Stimulated activated CD4-positive, alpha-beta T cell treated with anti-CD3 and anti-CD28 coated beads, Interleukin-2, amount 100 ng/mL, for 4 hours (primary cell): Measurements from ENCODE around the gene MOB2.
"Not testable (repeated sequence)": the region's sequence is repeated elsewhere in the genome, so short reads cannot be mapped to it uniquely, and the experiment has no call there.

Experiments used
- DNase-seq: peaks from one replicate; pipeline ENCODE4 v3.0.0-alpha.2; 2020; ENCODE audit warnings: low read depth

The MOB2 gene

DNA sequence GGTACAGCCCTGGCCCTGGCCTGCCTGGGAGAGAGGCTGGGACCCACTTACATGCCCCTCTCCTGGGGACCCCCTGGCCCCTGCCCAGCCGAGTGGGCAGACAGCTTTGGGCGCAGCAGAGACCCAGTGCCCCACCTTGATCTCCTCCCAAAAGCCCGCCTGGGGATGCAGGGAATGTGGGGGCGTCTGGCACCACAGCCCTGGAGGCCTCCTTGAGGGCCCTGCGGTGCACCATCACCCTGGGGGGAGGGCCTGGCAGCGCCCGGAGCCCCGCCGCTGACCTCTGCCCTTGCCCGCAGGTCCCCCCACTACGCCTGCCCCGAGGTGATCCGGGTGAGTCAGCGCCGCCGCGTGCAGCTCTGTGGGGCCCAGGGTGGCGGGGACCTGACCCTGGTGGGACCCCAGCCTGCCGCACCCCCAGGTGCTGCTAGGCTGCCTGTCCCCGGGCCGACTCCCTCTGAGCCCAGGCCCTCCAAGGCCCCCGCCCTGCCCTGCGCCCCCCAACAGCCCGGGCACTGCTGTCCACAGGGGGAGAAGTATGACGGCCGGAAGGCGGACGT is 43.7 kb downstream of the MOB2 start:
- DNase-seq = no peak

DNA sequence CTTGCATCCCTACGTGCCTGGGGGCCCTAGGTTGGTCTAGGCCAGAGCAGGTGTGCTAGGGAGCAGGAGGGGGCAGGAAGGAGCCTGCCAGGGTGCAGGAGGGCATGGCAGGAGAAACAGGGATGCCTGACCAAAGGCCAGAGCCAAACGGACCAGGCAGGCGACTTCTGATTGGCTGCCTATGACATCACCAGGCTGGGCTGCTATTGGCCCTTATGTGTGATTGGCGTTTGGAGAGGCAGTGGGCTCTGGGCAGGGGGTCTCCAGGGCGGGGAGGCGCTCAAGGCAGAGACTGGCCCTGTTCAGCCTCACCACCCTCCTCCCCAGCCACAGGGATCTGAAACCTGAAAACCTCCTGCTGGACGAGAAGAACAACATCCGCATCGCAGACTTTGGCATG is 44.4 kb downstream of the MOB2 start:
- no peak for DNase-seq

DNA sequence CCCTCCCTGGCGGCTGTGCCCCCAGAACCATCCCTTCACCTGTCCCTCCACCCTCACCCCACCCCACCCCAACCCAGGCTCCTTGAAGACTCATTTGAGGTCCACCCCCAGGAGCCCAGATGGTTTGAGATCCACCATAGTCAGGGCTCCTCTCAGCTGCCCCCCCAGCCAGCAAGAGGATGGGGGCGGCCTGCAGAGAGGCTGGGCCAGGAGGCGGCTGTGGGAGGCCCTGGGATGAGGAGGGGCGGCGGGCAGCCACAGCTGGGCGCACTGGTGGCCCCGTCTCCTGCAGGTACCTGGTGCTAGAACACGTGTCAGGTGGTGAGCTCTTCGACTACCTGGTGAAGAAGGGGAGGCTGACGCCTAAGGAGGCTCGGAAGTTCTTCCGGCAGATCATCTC is 46.1 kb downstream of the MOB2 start:
- no peak for DNase-seq

DNA sequence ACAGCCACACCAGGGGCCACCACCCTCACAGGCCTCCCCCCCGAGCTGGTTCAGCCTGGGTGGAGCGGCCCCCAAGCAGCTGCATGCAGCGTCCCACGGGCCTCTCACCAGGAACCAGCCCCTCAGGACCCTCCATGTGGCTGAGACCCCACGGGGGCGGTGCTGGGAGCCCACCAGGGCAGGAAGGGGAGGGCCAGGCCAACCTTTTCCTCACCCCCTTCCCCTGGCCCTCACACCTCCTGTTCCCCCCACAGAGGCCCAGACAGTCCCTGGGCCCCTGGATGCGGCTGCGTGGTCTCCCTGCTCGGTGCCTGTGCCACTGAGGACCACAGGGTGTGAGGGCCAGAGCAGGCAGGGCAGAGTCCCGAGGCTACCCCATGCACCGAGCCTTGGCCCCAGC is 46.5 kb downstream of the MOB2 start:
- no peak for DNase-seq

DNA sequence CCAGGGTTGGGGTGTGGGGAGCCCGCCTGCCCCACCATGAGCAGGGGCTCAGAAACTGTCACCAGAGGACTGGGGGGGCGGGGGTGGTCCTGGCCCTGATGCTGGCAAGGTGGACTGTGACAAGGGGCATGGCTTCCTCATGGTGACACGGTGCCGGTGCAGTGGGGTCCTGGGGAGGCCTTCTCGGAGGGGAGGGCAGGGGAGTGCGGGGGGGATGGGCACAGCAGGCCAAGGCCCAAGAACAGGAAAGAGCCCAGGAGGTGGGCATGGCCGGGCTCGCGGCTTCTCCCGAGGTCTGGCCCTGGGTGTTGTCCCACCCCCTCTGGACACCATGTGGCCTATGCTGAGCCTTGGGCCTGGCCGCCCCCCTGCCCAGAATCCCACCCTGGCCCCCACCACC is 47.2 kb downstream of the MOB2 start:
- no peak for DNase-seq

DNA sequence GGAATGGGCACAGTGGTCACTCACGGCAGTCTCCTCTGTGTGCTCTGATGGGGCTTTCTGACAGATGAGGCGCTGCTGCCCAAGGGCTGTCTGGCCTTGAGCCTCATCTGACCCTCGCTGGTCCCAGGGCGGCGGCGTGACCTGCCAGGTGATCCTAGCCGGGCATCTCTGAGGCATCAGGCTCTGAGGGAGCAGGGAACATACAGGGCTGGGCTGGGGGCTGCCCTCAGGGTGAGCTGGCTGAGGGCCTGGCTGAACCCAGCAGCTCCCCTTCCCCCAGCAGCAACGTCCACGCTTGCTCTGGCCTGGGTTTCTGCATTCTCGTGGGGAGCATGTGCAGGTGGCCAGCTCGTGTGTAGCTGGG is 47.6 kb downstream of the MOB2 start:
- DNase-seq = no peak

DNA sequence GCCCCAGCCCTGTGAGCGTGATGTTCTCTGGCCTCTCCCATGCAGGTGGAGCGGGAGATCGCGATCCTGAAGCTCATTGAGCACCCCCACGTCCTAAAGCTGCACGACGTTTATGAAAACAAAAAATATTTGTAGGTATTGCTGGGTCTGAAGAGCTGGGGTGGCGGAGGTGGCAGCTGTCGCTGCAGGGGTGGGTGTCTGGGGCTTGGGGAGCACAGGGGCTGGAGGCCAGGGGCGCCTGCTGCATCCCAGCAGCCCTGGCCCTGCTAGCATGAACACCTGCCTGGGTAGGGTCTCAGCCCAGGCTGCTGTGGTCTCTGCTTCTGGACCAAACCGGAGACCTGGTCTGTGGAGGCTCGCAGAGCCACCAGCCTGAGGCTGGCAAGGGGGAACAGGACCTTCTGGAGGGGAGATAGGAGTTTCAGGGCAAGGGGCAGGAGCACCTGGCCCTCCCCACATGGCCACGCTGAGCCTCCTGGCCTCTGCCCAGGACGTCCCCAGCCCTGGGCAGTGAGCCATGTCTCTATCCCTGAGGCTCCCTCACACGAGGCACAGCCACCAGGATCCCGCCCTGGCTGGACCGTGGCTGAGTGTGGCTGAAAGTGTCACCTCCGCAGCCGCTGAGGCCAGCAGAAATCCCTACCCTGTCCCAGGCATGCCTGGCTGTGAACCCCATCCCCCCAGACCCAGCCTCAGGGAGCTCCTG is 48.2 kb downstream of the MOB2 start:
- DNase-seq = no peak

DNA sequence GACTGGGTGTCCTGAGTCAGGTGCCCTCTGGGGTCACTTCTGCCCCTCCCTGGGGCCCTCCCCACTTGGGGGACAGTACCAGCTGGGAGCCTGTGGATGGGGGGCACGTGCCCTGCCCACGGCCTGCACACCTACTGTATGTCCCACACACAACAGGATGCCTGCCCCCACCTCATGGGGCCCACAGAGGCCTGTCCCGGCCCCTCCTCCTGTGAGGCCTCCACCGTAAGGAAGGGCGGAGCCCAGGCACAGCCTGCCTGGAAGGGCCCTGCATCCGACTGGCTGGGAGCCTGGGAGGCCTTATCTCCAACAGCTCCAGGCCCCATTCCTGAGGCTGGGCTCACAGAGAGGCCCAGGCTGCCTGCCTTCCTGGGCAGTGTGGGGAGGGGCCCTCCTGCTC is 49.1 kb downstream of the MOB2 start:
- DNase-seq = no peak

DNA sequence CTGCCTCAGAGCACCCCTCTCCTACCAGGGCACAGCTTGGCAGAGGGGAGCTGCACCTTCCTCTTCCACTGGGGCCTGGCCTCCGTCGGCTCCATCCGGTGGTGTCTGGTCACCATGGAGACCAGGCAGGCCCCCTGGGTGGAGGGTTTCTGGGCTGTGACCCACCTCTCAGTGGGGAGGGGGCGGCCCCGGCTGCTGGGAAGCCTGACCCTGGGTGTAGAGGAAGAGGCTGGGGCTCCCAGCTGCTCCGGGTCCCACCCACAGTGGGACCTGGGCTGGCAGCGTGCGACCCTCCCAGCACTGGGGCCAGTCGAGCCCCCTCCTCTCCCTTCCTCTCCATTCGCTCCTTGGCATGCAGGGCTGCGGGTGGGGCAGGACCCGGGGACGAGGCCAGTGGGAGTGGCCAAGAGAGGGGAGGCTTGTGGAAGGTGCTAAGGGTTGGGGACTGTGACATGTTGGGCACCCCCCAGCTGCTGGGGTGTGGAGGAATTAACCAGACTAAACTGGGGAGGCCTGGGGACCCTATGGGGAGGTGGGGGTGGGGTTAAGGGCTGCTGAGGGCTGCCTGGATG is 50.0 kb downstream of the MOB2 start:
- DNase-seq = no peak

DNA sequence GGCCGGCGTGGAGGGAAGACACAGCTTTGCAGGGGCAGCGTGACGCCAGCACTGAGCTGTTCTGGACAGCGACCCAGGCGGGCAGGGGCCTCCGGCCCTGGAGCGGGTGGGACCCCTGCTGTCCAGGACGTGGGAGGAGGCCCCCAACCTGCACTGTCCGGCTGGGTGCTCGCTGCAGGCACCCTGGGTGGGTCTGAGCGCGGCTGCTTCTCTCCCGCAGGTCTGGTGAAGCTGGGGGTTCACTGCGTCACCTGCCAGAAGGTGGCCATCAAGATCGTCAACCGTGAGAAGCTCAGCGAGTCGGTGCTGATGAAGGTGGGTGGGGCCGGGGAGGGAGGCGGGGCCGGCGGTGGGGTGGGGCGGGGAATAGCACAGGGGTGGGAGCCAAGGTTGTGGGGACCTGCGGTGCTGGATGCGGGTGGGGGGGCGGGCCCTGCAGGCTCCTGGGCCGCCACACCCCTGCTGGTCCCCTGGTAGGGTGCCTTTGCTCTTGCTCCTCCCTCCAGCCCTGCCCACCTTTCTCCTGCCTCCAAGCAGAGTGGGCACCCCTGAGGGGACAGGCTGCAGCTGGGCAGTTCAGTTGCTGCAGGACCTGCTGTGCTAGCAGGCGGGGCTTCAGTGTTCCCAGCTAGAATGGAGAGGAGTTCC is 50.6 kb downstream of the MOB2 start:
- no peak for DNase-seq

DNA sequence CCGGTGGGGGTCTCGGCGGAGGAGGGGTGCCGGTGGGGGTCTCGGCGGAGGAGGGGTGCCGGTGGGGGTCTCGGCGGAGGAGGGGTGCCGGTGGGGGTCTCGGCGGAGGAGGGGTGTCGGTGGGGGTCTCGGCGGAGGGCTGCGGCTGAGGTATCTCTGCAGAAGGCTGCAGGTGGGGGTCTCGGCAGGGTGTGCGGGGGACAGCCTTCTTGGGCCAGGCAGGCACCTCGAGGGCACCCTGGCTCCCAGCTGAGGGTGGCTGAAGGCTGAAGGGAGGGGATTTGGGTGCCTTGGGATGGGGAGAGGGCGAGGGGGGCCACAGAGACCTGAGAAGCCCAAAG is 51.1 kb downstream of the MOB2 start:
- not testable (repeated sequence) for DNase-seq

DNA sequence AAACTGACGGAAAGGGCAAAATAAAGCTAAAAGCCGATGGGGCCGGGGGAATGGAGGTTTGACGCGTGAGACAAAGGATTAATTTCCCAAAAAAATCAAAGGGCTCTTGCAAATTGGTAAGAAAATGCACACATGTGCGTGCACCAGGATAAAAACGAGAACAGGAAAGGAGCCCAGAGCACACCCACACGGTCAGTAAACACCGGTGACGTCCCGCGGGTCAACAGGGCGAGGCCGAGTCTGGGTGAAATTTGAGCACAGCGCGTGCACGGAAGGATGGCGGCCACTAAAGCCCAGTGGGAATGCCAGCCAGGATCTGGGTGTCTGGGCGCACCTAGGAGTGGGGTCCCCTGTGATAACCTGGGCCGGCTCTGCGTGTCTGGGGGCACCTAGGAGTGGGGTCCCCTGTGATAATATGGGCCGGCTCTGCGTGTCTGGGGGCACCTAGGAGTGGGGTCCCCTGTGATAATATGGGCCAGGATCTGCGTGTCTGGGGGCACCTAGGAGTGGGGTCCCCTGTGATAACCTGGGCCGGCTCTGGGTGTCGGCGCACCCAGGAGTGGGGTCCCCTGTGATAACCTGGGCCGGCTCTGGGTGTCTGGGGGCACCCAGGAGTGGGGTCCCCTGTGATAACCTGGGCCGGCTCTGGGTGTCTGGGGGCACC is 52.5 kb downstream of the MOB2 start:
- DNase-seq = no peak

DNA sequence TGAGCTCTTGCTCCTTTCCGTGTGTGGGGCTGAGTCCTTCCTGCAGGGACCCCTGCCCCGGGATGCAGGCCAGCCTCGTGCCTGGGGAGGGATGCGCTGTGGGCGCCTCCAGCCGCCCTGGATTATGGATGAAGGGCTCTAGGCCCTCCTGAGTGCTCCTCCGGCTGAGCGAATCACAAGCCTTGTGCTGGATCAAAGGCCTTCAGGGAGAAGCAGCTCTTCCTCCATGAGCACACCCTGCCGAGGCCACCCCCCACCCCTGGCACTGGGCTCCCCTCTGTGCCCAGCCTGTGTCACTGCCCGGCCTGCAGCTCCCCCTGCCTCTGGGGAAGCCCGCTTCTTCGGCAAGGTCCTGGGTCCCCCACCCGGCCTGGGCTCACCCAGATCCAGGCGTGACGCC is 53.0 kb downstream of the MOB2 start:
- no peak for DNase-seq

DNA sequence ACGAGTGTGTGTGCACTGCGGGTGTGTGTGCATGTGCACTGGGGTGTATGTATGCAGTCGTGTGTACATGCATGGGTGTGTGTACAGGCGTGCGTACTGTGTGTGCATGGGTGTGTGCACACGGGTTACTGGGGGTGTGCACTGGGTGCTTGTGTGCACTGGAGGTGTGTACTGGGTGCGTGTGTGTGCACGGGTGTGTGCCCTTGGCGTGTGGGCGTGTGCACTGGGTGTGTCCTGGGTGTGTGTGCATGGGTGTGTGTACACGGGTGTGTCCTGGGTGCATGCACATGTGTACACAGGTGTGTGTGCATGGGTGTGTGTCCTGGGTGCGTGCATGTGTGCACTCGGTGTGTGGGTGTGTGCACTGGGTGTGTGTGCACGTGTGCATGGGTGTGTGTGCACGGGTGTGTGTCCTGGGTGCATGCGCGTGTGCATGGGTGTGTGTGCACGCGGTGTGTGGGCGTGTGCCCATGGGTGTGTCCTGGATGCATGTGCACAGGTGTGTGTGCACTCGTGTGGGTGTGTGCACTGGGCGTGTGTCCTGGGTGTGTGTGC is 57.7 kb downstream of the MOB2 start:
- DNase-seq = no peak

DNA sequence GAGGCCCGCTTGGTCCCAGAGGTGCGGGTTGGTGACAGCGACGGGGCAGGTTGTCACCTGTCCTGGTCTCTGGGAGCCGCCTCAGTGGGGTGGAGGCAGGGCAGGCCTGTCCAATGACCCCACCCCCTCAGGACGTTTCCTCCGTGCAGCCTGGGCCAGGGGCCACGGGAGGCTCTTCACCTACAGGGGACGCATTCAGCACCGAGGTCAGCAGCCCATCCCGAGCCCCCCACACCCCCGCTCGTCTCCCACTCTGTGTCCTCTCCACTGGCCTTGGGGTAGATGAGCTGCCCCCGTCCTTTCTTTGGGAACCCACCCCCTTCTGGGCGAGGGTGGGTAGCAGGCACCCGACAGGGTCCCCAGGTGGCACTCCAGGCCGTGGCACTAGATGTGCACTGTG is 61.1 kb downstream of the MOB2 start:
- no peak for DNase-seq

DNA sequence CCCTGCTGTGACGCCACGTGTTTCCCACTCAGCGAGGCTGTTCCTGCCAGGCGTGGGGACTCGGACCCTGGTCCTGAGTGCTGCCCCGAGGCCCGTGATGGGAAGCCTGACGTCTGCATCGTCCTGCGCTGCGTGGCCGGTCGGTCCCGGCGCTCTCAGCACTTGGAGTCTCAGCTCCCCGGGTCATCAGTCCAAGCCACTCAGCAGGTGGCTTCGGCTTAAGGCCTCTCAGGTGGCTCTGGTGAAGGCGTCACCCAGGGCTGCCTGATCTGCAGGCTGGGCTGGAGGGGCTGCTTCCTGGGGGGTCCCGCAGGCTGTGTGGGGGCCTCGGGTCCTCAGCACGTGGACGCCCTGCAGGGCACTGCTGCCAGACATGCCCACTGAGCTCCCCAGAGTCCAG is 61.6 kb downstream of the MOB2 start:
- no peak for DNase-seq

DNA sequence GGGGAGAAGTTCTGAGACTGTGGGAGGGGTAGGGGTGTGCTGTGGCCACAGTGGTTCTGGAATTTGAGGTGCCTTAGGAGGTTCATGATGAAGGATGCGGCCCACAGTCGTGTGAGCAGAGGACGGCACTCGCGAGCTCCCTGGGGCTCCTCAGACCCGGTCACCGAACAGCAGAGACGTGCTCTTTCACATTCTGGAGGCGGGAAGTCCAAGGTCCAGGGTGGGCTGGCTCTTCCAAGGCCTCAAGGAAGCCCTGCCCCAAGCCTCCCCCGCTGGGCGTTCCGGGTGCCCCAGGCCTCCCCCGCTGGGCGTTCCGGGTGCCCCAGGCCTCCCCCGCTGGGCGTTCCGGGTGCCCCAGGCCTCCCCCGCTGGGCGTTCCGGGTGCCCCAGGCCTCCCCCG is 63.2 kb downstream of the MOB2 start:
- not testable (repeated sequence) for DNase-seq

DNA sequence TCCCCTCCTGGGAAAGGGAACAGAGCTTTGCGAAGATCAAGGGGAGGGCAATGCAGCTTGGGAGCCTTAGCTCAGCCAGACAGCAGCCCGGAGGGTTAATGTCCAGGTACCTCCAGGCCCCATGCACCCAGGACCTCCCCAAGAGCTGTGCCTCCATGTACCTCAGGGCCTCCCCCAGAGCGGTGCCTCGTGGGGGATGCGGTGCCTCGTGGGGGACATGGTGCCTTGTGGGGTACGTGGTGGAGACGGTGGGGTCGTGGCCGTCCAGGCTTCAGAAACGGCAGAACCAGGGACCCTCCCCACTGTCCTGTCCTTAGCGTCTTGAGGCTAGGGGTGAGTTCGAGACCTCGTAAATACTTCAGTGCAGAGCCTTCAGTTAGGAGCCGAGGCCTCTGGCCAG is 63.6 kb downstream of the MOB2 start:
- DNase-seq = no peak

DNA sequence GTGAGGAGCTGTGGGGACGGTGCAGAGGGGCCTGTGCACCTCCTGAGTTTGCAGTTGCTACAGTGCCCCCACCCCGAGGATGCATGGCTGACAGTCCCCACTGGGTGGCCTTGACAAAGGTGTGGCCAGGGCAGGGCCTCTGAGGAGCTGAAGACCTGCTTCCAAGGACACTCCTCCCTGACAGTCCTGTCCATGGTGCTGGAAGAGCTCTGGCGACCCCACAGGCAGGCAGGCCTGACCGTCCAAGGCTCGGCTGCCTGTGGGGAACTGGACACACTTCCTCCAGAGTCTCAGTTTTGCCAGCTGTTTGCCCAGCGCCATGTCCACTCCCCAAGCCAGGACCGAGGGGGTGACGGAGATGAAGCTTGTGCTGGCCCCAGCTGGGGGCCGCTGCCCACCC is 64.1 kb downstream of the MOB2 start:
- no peak for DNase-seq

DNA sequence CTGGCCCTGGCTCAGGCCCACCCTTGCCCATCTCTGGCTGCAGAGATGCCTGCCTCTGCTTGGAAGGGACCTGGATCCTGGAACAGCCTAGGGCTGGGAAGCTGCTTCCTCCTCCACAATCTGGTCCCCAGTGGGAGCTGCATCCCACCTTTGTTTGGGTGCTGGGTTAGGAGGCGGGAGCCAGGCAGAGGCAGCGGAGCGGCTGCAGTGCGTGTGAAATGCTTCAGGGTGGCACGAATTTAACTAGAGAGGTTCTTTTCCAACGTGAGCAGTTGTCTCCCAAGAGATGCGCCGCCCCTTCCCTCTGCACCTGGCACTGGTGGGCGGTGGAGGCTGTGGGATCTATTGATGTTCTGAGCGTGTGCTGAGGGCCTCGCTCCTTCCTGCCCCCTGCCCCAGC is 65.3 kb downstream of the MOB2 start:
- DNase-seq = no peak

DNA sequence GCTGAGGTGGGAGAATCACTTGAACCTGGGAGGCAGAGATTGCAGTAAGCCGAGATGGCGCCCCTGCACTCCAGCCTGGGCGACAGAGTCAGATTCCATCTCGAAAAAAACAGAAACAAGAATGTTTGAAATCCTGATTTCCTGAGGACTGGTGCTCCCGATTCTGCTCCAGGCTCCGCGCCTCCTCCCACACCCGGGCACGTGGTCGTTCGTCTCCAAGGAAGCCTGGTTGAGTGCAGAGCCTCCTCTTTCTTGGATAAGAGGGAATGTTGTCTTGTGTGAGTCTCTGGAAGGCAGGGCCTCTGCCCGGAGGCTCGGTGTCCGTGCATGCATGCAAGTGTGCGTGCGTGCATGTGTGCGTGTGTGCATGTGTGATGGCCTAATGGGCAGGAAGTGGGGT is 66.8 kb downstream of the MOB2 start:
- no peak for DNase-seq
